ENCODE measurements around the gene PRKCE.

The PRKCE gene

GRCh38 chr2:45786030-45786835 lies 134.8 kb downstream of the PRKCE start:
- DNase-seq = no peak

- no peak for DNase-seq
These were observed 135.4 kb downstream of the PRKCE start for GRCh38 chr2:45786836-45787357.

- DNase-seq = no peak
These were observed 136.9 kb downstream of the PRKCE start for GRCh38 chr2:45788401-45788800.

GRCh38 chr2:45789317-45789716 lies 137.8 kb downstream of the PRKCE start:
- DNase-seq = no peak

- DNase-seq = no peak
These were observed 138.7 kb downstream of the PRKCE start for GRCh38 chr2:45789961-45790723.

GRCh38 chr2:45793305-45793962 lies 142.0 kb downstream of the PRKCE start:
- DNase-seq = no peak

- no peak for DNase-seq
These were observed 142.7 kb downstream of the PRKCE start for GRCh38 chr2:45794134-45794617.

GRCh38 chr2:45796500-45796899 lies 145.0 kb downstream of the PRKCE start:
- DNase-seq = no peak

- DNase-seq = no peak
These were observed 146.2 kb downstream of the PRKCE start for GRCh38 chr2:45797451-45798230.

GRCh38 chr2:45799679-45800381 lies 148.4 kb downstream of the PRKCE start:
- DNase-seq = no peak

- DNase-seq = no peak
These were observed 151.1 kb downstream of the PRKCE start for GRCh38 chr2:45802499-45803138.

- no peak for DNase-seq
These were observed 153.7 kb downstream of the PRKCE start for GRCh38 chr2:45804987-45805755.

- no peak for DNase-seq
These were observed 155.3 kb downstream of the PRKCE start for GRCh38 chr2:45806563-45807358.

- DNase-seq = no peak
These were observed 156.9 kb downstream of the PRKCE start for GRCh38 chr2:45808294-45808800.

- no peak for DNase-seq
These were observed 157.7 kb downstream of the PRKCE start for GRCh38 chr2:45809205-45809604.

- DNase-seq = no peak
These were observed 160.6 kb downstream of the PRKCE start for GRCh38 chr2:45812011-45812500.

- no peak for DNase-seq
These were observed 161.8 kb downstream of the PRKCE start for GRCh38 chr2:45813003-45813941.

GRCh38 chr2:45814488-45814887 lies 163.0 kb downstream of the PRKCE start:
- DNase-seq = no peak
